Measurements from ENCODE around the gene EZH1.

The EZH1 gene

DNA sequence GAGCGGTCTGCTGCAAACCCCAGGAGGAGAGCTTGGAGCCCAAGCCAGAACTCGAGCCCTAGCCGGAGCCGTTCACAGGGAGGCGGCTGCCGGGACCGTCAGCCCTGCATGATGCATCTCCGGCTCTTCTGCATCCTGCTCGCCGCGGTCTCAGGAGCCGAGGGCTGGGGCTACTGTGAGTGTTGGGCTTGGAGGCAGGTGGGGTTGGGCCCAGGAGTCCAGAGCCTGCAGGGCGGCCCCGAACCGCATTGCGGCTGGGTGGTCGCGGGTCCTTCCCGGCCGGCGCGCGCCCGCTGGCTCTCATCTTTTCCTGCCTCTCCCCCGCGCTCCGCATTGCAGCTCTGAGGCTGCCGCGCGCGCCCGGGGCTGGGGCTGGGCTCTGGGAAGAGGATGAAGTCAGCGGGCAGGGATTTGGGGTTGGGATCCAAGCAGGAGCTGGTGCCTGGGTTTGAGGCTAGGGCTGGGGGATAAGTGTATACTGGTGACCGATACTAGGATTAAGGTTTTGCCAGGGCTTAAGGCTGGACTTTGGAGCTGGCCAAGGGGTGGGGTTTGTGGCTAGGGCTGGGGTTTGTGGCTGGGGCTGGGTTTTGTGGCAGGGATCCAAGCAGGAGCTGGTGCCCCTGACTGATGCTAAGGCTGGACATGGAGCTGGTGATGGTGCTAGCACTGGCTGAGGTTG, 62.0 kb downstream of the EZH1 start:
- no peak for DNase-seq (ENCODE audit: low read depth in 2 of 2)

DNA sequence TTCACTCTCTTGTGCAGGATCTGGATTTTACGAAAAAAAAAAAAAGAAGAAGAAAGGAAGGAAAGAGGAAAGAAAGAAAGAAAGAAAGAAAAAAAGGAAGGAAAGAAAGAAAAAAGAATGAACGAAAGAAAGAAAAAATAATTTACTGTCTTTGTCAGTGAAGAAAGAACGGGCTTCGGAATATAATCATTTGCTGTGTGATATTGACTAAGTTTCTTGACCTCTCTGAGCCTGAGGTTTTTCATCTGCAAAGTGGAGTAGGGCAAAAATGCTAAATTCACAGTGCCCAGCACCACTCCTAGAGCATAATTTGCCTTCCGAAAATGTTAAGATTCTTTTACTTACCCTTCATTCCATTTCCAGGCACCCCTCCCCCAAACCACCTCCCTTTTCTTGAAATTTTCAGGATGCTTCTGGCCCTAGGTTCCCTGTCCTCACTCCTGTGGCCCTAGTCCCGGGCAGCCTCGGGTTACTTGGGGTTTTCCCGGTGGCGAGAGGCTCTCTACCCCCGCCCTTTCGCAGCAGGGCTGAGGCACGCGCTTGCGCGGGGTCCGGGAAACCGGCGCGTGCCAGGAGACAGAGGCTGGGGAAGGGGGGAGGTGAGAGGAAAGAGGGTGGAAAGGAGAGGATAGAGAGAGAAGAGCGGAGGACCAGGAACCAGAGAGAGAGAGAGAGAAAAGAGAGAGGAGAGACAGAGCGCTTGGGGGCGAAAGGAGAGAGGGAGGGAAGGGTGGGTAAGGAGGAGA, 62.7 kb downstream of the EZH1 start, which contains the start of gene CNTNAP1:
TSS of gene CNTNAP1 (plus strand) at position 556 of the 746 bp plus-strand sequence. CDS start 299 bp downstream, outside the sequence.
- DNase-seq (ENCODE audit: low read depth in 2 of 2), result no peak

DNA sequence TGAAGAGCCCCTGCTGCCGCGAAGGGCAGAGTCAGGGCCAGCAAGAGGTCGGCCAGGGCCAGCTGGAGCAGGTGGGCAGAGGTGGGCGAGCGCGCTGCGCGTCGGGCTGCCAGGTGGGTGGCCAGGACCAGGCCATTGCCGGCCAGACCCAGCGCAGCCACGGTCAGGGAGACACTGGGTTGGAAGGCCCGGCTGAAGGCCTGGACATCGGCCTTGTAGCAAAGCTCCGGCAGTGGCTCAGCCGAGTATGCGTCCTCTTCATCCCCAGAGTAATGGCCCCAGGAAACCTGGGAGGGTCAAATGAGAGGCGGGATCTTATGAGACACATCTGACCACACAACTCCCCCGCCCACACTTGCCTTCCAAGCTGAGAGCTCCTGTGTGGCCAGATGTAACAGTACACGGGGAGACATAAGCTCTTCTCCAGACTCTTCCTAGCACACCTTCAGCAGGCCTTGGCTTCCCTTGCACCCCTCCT, 64.5 kb downstream of the EZH1 start:
- no peak for DNase-seq (ENCODE audit: low read depth in 2 of 2)

DNA sequence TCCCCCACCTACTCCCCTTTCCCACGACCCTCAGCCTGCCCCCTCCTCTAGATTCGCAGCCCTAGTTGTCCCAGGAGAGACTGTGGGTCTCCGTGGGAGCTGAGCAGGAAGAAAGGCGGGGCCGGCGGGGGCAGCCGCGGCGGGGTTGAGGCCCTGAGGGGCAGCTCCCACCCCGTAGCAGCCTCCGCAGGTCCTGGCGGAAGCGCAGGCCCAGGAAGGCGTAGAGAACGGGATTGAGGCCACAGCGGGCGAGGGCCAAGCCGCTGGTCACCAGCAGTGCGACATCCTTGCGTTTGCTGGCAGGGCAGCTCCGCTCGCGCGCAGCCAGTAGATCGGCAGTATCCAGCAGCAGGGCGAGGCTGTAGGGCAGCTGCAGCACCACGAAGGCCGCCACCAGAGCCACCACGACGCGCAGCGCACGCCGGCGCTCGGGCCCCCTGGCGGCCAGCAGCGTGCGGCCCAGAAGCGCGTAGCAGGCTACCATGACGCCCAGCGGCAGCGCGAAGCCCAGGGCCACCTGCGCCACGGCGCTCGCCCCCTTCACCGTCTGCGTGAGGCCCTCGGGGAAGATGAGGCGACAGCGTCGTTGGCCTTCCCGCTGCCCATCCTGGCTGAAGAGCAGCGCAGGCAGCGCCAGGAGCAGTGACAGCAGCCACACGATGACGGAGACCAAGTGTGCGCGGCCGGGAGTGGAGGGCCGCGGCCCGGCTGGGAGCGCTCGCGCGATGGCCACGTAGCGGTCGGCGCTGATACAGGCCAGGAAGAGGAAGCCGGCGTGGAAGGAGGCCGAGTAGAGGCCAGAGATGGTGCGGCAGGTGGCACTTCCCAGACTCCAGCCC, 65.1 kb downstream of the EZH1 start:
- no peak for DNase-seq (ENCODE audit: low read depth in 2 of 2)

DNA sequence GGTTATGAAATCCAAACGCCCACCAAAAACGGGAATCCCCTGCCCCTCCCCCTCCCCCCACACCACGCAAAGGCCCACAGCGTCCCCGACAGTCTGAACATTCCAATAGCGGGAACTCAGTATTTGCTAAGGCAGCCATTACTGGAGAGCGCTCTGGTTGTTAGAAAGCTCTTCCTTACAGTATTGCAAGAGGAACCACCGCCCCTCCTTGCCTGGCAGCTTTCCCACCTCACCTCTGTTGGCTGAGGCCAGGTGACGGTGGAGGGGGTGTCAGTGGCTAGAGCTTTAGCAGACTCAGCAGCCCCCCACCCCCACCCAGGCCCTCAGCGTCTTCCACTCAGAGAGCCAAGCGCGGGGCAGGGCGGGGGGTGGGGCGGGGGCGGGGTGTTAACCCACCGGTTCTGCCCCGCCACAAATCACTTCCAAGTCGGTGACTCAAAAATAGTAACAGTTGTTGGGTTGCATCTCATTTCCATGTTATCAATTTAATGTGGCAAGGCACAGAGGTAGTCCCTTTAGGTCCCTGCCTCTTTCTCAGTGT, 65.8 kb downstream of the EZH1 start:
- DNase-seq (ENCODE audit: low read depth in 2 of 2), result no peak

DNA sequence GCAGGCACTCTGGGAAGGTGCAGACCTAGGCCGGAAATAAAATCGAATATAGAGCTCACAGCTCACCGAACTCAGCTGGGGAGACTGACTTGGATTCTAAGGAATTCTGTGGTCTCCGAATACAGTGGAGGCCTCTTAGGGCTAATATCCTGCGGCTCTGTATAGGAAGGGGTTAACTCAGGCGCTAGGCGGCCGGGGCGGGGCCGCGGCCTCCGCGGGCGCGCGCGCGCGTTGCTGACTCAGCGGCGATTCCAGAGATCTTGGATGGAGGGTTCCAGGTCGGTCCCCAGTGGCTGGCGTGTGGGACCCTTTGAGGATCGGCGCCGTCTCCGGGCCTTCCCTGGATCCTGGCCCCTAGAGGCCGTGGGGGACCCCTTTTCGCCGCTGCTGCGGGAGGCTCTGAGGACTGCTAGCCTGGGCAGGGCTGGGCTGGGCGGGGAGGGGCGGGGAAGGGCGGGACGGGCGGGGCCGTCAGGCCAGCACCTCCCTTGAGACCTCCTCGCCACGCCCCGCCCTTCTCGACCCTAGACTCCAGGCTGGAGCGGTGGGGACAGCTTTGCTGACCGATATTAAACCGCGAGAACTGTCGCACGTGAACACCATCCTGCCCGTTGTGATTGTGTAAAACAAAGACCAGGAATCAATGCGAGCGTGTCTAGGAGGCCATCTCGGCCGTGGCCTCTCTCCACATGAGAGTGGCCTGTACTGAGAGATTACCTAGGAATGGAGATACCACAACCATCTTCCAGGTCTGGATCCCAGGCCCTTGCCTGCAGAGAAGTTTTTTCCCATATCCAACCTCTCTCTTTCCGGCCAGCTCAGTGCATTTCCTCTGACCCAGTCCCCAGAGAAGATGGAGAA, 66.7 kb downstream of the EZH1 start:
- DNase-seq (ENCODE audit: low read depth in 2 of 2), result peak; percentile 47 to 56

DNA sequence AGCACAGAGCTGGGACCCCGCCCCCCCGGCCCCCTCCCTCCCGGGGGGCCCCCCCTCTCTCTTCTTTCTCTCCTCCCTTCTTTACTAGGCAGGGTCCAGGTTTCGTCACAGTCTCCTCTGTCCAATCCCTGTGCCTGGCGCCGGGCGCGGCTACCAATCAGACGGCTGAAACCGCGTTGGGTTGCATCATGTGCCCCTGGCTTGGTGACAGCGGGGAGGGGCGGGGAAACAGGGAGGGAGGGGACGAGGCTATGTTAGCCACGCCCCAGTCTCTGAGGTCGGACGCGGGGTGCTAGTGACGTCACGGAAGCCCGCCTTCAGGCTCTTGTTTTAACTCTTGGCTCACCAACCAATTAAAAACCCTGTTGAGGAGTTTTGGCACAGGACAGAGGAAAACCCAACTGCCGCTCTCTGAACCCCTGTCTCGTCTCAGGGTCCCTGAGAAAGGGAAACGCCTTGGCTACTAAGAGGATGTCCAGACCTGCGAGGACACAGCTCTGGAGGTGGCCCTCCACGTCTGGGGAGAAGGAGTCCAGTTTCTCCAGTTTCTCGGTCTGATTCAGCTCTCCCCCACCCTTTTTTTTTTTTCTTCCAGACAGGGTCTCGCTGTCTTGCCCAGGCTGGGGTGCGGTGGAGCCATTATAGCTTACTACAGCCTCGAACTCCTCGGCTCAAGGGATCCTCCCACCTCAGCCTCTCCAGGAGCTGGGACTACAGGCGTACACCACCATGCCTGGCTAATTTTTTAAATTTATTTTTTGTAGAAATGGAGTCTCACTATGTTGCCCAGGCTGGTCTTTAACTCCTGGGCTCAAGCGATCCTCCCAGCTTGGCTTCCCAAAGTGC, 67.6 kb downstream of the EZH1 start:
- DNase-seq (ENCODE audit: low read depth in 2 of 2), result peak; percentile 95 to 98

DNA sequence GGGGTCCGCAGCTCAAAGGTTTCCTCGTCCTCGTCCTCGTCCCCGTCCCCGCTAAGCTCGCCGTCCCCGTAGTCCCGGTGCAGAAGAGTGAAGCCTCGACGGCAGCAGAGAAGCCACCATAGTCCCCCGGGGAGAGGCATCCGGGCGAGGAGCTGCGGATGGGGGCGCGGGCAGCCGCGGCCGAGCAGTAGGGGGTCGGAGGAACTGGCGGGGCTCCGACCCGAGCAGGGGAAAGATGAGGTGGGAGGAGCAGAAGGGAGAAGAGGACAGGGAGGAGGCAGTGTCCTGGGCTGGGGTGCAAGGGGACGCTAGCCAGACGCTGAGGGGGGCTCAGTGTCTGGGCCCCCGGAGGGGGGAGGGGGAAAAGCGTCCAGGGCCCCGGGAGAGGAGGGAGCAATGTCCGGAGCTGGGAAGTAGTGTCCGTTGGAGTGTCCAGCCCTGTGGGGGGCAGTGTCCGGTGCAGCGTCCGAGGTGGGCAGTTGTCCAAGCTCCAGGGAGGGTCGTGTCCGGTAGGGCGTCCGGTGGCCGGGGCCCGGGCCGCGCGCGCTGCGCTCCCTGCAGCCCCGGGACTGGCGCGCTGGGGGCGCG, 68.3 kb downstream of the EZH1 start, which contains the start of gene PLEKHH3:
TSS of gene PLEKHH3 (minus strand) at position 571 of the 588 bp plus-strand sequence. CDS start at position 140, 431 bp downstream.
- DNase-seq (ENCODE audit: low read depth in 2 of 2), result no peak

DNA sequence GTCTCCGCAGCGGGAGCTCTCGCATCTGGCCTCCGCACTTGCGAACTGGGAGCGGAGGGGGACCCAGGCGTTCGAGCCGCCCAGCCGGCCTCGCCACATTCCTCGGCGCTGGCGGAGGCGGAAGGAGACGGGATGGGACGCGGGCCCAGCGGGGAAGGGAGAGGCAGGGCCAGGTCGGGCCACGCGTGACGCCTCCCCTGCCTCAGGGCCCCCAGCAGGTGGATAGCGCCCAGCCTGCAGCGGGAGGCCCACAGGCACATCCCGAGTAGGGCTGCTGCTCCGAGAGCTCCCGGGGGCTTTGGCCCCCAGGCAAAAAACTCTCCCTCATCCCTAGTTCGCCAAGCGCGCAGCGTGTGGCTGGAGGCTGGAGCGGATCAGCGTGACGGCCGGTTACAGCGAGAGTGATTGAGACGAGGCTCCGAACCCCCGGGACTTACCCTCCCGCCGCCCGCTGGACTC, 68.8 kb downstream of the EZH1 start:
- no peak for DNase-seq (ENCODE audit: low read depth in 2 of 2)

DNA sequence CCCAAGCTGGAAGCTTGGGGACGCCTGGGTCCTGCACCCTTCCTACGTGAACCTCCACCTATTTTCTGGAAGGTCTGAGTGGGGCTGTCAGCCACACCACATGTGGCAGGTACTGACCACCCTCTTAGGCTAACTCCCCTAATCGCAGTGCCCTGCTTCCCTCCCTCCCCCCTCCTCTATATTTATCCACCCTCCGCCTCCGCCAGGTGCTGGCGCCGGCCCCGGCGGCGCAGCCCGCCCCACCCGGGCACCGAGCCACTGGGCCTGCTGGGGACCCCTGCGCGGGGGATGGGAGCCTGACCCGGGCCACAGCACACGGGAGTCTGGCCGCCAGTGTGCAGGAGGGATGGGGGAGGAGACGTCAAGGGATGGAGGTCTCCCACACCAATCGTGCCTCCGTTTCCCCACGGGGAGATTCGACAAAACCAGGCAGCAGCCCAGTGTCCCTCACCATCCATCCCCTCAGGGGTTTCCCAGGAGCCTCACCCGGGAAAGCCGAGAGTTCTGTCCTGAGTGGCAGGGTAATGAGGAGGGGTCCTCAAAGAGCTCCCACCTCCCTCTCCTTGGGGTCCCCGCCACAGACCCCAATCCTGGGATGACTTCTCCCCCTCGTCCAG, 69.4 kb downstream of the EZH1 start:
- no peak for DNase-seq (ENCODE audit: low read depth in 2 of 2)

DNA sequence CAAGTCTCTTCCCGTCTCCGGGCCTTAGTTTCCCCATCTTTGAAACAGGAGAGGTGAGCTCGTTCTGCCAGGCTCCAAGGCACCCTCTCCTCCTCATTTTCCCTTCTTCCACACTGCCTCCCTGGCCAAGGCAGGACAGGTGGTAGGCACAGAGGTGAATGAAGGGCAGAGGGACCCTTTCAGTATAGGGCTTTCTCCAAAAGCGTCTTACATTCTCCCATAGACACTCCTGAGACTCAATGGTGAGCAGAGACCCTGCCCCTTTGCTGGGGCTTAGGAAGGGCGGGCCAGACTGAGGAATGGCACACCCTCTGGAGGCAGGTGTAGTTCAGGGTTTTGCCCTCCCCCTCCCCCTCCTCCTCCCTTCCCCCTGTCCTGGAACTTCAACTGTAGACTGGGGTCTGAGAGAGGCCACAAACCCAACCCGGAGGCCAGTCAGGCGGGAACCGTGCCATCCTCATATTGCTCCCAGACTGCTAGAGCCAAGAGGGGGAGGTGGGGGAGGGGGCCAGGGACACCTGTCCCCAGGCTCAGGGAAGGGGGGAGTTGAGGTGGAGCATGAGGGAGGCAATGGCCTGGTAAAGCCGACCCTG, 70.0 kb downstream of the EZH1 start:
- DNase-seq (ENCODE audit: low read depth in 2 of 2), result no peak

DNA sequence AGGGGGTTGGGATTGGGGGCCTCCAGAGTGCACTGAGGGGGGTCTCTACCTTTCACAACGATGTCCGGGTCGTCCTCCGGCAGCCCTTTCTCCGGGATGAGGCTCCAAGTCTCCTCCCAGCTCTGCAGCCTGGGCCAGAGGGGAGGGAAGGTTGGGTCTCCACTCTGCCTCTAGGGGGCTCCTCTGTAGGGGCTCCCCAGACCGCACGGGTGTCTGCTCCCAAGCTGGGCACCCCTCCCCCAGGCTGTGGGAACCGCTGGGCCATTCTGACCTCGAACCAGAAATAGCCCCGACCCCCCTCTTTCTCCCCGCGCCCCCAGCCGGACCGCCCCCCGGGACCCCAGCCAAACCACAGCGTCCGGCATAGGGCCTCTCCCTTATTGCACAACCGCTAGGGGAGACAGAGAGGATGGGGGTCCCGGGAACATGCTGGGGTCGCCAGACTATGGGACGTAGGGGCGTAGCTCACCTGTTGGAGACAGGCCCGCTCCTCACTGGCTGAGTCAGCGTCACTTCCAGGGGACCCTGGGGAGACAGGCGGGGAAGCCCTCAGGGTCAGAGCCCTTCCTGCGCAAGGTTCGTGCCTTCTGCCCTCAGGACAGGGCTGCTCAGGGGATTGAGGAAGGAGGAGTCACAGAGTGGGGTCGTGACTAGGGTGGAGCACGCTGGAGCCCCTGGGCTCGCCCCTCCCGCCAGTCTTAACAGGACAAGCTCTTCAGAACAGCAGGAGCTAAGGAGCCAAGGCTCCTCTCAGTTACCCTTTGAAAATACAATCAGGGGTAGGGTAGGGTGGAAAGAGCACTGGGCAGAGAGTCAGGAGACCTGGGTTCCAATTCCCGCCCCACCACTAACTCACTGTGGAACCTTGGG, 70.7 kb downstream of the EZH1 start:
- no peak for DNase-seq (ENCODE audit: low read depth in 2 of 2)

DNA sequence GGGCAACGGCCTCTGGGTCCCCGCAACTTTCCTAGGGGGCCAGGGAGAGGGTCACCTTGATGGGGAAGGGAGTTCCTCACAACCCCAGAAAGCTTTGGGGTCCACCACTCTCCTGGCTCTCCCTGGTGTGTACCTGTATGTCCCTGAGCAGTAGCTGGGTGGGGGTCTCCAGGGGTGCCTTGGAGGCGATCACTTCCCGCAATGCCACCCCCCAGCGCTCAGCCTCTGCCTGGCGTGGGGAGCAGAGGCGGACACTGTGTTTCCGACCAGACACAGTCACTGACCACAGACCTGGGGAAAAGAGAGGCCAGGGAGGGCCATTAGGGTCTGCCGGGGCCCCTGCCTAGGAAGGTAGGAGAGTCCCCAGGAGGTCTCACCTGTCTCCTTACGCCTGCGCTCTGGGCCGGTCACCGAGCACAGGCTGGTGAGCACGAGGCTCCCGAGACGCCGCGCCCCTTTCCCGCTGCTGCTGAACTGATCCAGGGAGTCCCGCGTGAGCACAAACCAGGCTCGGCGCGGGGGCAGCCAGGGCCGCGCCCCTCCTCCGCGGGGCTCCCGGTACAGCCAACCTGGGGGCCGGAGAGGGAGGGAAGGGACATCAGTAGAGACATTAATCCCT, 71.5 kb downstream of the EZH1 start:
- DNase-seq (ENCODE audit: low read depth in 2 of 2), result no peak

DNA sequence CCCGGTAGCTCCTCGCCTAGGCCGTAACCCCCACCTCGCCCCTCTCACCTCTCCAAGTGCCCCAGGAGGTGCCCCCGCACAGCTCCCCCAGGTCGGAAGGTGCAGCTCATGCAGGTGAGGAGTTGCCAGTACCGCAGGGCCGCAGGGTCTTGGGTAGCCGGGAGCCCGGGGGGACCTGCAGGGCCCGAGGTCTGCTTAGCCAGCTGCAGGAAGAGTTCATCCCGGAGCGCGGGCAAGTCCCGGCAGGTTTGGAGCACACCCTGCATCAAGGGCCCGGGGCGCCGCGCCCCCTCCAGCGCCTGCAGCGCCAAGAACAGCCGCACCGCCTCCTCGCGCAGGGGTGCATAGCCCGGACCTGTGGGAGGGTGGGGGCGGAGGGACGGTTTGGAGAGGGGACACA, 72.8 kb downstream of the EZH1 start:
- no peak for DNase-seq (ENCODE audit: low read depth in 2 of 2)

DNA sequence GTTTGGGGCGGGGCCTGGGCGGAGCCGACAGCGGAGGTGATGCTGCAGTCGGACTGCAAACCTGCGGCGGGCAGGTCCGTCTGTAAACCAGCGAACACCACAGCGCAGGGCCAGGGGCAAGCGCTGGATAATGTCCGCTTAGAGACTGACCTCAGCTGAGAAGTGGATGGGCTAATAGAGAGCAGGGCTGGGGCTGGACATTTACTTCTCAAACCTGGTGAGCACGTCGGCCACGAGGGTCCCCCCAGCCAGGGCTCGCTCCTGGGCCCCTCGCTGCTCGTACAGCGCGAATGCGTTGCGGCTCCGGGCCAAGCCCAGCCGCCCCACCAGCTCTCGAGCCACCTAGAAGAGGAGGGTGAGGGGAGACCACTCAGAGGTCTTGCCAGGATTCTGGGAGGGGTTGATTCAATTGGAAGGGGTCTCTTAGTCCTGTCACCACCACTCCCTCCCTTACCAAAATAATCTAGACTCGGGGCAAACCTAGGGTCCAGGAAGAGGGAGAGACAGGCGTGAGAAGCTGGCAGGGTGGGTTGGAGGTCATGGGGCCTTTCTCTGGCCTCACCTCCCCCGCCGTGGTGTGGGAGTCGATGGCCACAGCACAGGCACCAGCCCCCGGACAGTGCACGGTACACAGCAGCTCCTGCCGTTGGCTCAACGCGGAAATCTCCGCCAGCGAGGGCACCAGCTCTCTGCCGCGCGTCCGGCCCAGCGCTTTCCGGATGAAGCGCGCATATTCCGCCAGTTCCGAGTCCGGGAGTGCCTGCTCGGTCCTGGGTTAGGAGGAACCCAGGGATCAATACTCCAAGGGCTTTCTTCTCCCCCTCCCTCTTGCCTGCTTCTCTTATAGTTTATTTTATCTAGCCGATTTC, 73.8 kb downstream of the EZH1 start:
- no peak for DNase-seq (ENCODE audit: low read depth in 2 of 2)

All from activated CD8-positive, alpha-beta memory T cell treated with anti-CD3 and anti-CD28 coated beads for 4 hours (primary cell).